ENCODE measurements around the gene SUMO3. TPM values are rescaled to one million over a fixed set of nuclear protein-coding genes. Genes with fewer than 3 reads are reported as not detected.

The SUMO3 gene
- total and polyA plus RNA-seq, 2 donors (not counting 3 experiments of a cell fraction or from before 2014, with no cell fraction given): 102 to 123 TPM

DNA sequence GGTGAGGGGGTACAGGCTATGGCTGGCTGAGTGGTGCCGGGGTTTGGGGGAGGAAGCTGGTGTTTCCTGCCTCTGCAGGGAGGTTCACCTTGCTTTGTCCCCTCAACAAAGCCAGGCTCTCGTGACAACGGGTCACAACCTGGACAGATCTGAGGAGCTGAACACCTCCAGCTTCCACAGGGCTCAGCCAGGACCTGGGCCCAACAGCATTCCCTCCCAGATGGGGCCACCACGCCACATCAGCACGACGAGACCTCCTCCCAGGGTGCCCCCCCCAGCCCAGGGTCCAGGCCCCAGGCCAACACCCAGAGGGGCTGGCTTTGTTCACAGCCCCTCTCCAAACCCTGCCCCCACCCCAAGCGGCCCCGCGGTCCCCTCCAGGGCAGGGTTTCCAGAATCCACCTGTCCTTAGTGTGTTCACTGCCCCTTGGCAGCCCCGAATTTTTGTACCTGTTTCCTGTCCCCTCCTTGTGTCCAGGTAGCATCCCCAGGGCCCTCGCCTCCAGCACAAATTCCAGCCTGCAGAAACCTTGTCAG is 51.0 kb downstream of the SUMO3 start:
- Histone ChIP-seq H2AFZ (ENCODE audit: low read depth, low read length) (no peak overlapping the region), H3K4me1 (ENCODE audit: control insufficient read depth, extremely low read depth, insufficient read depth, low read length) (peaks cover 5% of the 10 kb centered on the region), H3K9me3 (replicated peaks; ENCODE audit: control insufficient read depth, insufficient read depth, low read length) (no peaks in the 10 kb centered on the region), H3K9me1 (replicated peaks; ENCODE audit: control insufficient read depth, extremely low read depth, insufficient read depth, low read length) (no peaks in the 10 kb centered on the region), H3K79me2 (ENCODE audit: control insufficient read depth, insufficient read depth, low read length) (no peaks in the 10 kb centered on the region), H4K20me1 (replicated peaks; ENCODE audit: control insufficient read depth, extremely low read depth, insufficient read depth, low read length) (no peaks in the 10 kb centered on the region), H3K36me3 (ENCODE audit: control insufficient read depth in 2 of 2, extremely low read depth in 1 of 2, insufficient read depth in 2 of 2, low read length in 2 of 2) (peaks cover 7 to 10% of the 10 kb centered on the region in 2 experiments), H3K27ac (ENCODE audit: insufficient read depth, low read depth, low read length) (no peak overlapping the region), H3K4me3 (replicated peaks in 1 of 3; ENCODE audit: insufficient read depth in 1 of 3, low read depth in 1 of 3, low read length in 3 of 3) (no peak overlapping the region), H3K4me2 (ENCODE audit: insufficient read depth, low read length) (no peak overlapping the region), H3K27me3 (ENCODE audit: control insufficient read depth in 2 of 2, insufficient read depth in 2 of 2, low read length in 2 of 2) (no peaks in the 10 kb centered on the region), H3K9ac (replicated peaks; ENCODE audit: extremely low read depth, insufficient read depth, low read length) (no peak overlapping the region)
- no peak for FAIRE-seq
- DNase-seq (ENCODE audit: low read depth, low spot score): no peak
- dilution Hi-C loops (cut with MboI; ENCODE audit: extremely low pct_ligation_motif_present, low sequenced_read_pairs): no loop called here
- no TSS peak for BruUV-seq (replicated peaks)
- CTCF ChIA-PET: interaction anchor here (1.3 to 1.8 kb wide), 2 partner anchors 24 to 27 kb away, joined by 4 to 5 read pairs; no protein-coding TSS in a partner anchor
- POLR2A ChIA-PET: no interaction called here
- intact Hi-C loops (cut with micrococcal nuclease): no loop called here
- TF ChIP-seq EZH2 (IDR thresholded peaks at IDR 0.05; ENCODE audit: borderline replicate concordance, low read depth, low read length, severe bottlenecking): no peak
- no peak for TF ChIP-seq POLR2AphosphoS5 (IDR thresholded peaks at IDR 0.05; ENCODE audit: insufficient read depth, low read depth, low read length)
- TF ChIP-seq MYC (IDR thresholded peaks at IDR 0.05; ENCODE audit: low read depth, low read length): no peak
- TF ChIP-seq, protein P1, sequence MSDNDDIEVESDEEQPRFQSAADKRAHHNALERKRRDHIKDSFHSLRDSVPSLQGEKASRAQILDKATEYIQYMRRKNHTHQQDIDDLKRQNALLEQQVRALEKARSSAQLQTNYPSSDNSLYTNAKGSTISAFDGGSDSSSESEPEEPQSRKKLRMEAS (IDR thresholded peaks at IDR 0.05; ENCODE audit: insufficient read depth, insufficient read length): no peak
- no peak for TF ChIP-seq JUN (IDR thresholded peaks at IDR 0.05; ENCODE audit: borderline replicate concordance, insufficient read depth, insufficient read length, low read depth)

DNA sequence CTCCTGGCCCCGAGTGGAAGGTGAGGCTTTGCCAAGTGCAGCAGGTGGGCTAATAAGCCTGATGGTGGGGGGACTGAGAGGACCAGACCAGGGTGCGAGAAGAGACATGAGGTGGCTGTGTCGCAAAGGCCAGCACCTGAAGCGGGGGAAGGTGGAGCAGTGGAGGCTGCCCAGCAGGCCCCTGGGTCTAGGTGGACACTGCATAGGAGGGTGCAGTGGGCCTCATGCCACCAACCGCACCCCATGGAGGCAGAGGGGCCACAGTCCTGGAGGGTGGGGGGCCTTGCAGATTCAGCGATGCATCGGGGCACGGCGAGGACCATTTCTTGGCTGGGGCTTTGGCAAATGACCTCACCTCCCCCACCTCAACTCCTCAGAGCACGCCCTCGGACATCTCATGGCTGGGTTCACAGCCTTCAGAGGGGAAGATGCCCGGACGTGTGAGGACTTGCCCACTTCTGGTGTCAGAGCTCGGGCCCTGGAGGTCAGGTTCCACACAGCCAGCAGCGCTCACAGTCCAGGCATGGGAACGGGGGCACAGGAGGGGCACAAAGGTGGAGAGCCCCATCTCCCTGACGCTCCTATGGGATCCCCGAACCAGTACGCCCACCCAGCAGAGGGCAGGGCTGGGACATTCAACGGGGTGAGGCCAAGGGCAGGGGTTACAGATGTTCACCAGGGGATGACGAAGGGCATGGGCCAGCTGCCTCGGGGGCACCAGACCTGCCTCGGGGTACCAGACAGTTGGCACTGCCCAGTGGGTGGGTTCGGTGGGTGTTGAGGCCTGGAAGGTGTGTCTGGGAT is 51.6 kb downstream of the SUMO3 start:
- H3K9me3 ChIP-seq (replicated peaks; ENCODE audit: control insufficient read depth, insufficient read depth, low read length): no peaks in the 10 kb centered on the region
- H3K4me2 ChIP-seq (ENCODE audit: insufficient read depth, low read length): no peak overlapping the region
- peaks cover 5% of the 10 kb centered on the region for H3K4me1 ChIP-seq (ENCODE audit: control insufficient read depth, extremely low read depth, insufficient read depth, low read length)
- TF ChIP-seq CTCF (IDR thresholded peaks at IDR 0.05; ENCODE audit: extremely low read depth in 1 of 2, insufficient read depth in 1 of 2, low read depth in 1 of 2, low read length in 2 of 2) (no peak), JUN (IDR thresholded peaks at IDR 0.05; ENCODE audit: borderline replicate concordance, insufficient read depth, insufficient read length, low read depth) (no peak), POLR2AphosphoS5 (IDR thresholded peaks at IDR 0.05; ENCODE audit: insufficient read depth, low read depth, low read length) (no peak), FOS (IDR thresholded peaks at IDR 0.05; ENCODE audit: borderline replicate concordance, insufficient read depth, low read length) (no peak), GATA2 (IDR thresholded peaks at IDR 0.05; ENCODE audit: insufficient read depth, insufficient read length, low read depth, low read length) (no peak), POLR2A (IDR thresholded peaks at IDR 0.05; ENCODE audit: low read depth, low read length) (no peak), MYC (IDR thresholded peaks at IDR 0.05; ENCODE audit: low read depth, low read length) (no peak), EZH2 (IDR thresholded peaks at IDR 0.05; ENCODE audit: borderline replicate concordance, low read depth, low read length, severe bottlenecking) (no peak)
- TF ChIP-seq, protein P1 (IDR thresholded peaks at IDR 0.05; ENCODE audit: insufficient read depth, insufficient read length): no peak
- H3K27me3 ChIP-seq (ENCODE audit: control insufficient read depth in 2 of 2, insufficient read depth in 2 of 2, low read length in 2 of 2): no peaks in the 10 kb centered on the region
- no peak overlapping the region for H3K27ac ChIP-seq (ENCODE audit: insufficient read depth, low read depth, low read length)
- H3K36me3 ChIP-seq (ENCODE audit: control insufficient read depth in 2 of 2, extremely low read depth in 1 of 2, insufficient read depth in 2 of 2, low read length in 2 of 2): peaks cover 7% of the 10 kb centered on the region in 2 experiments
- dilution Hi-C loops (cut with MboI; ENCODE audit: extremely low pct_ligation_motif_present, low sequenced_read_pairs) (no loop called here), intact Hi-C loops (cut with micrococcal nuclease) (no loop called here)
- H3K9me1 ChIP-seq (replicated peaks; ENCODE audit: control insufficient read depth, extremely low read depth, insufficient read depth, low read length): no peaks in the 10 kb centered on the region
- ChIA-PET POLR2A (no interaction called here), CTCF (interaction anchor here (1.0 to 2.3 kb wide), 2 partner anchors 9 to 27 kb away, joined by 3 to 13 read pairs; no protein-coding TSS in a partner anchor)
- H4K20me1 ChIP-seq (replicated peaks; ENCODE audit: control insufficient read depth, extremely low read depth, insufficient read depth, low read length): no peaks in the 10 kb centered on the region
- no peak overlapping the region for H2AFZ ChIP-seq (ENCODE audit: low read depth, low read length)
- BruUV-seq (replicated peaks): no TSS peak
- no peak for FAIRE-seq
- H3K4me3 ChIP-seq (replicated peaks in 1 of 3; ENCODE audit: insufficient read depth in 1 of 3, low read depth in 1 of 3, low read length in 3 of 3): no peak overlapping the region
- no peak overlapping the region for H3K9ac ChIP-seq (replicated peaks; ENCODE audit: extremely low read depth, insufficient read depth, low read length)
- H3K79me2 ChIP-seq (ENCODE audit: control insufficient read depth, insufficient read depth, low read length): no peaks in the 10 kb centered on the region
- DNase-seq (ENCODE audit: low read depth, low spot score): no peak

Data from endothelial cell of umbilical vein (primary cell).